ENCODE measurements around the gene PAK5. TPM values are rescaled to one million over a fixed set of nuclear protein-coding genes. Genes with fewer than 3 reads are reported as not detected.

Gene PAK5
- polyA plus RNA-seq, 1 donor (not counting 4 experiments of a cell fraction or from before 2014, with no cell fraction given) = not detected

GRCh38 chr20:9517297-9518162 lies 321.3 kb downstream of the PAK5 start:
- Histone ChIP-seq H3K36me3 (ENCODE audit: control insufficient read depth in 2 of 2, extremely low read depth in 1 of 2, insufficient read depth in 2 of 2, low read length in 2 of 2) (no peaks in the 10 kb centered on the region), H3K27me3 (ENCODE audit: control insufficient read depth, extremely low read depth, insufficient read depth, low read length) (peaks cover 43% of the 10 kb centered on the region), H3K4me2 (ENCODE audit: control insufficient read depth, extremely low read depth, insufficient read depth, low read depth, low read length) (no peak overlapping the region), H3K9ac (ENCODE audit: control insufficient read depth, extremely low read depth, insufficient read depth, low read length) (no peak overlapping the region), H3K9me3 (ENCODE audit: control insufficient read depth, low read depth, low read length) (no peaks in the 10 kb centered on the region), H4K20me1 (ENCODE audit: control insufficient read depth, extremely low read depth, insufficient read depth, low read length) (no peaks in the 10 kb centered on the region), H3K9me1 (ENCODE audit: control insufficient read depth, extremely low read depth, insufficient read depth, low read length) (no peaks in the 10 kb centered on the region), H3K79me2 (ENCODE audit: control insufficient read depth, insufficient read depth, low read length) (no peaks in the 10 kb centered on the region), H3K4me3 (ENCODE audit: control insufficient read depth in 2 of 3, extremely low read depth in 1 of 3, insufficient read depth in 2 of 3, low read depth in 1 of 3, low read length in 3 of 3) (no peak overlapping the region), H2AFZ (ENCODE audit: control insufficient read depth, low read length) (no peak overlapping the region), H3K4me1 (ENCODE audit: control insufficient read depth, extremely low read depth, insufficient read depth, low read length) (no peaks in the 10 kb centered on the region), H3K27ac (ENCODE audit: control insufficient read depth, insufficient read depth, low read length) (no peak overlapping the region)
- TF ChIP-seq EZH2 (IDR thresholded peaks at IDR 0.05; ENCODE audit: low read length) (no peak), CTCF (optimal IDR thresholded peaks at IDR 0.05 in 1 of 3, IDR thresholded peaks at IDR 0.05 in 1 of 3, conservative IDR thresholded peaks at IDR 0.05 in 1 of 3; ENCODE audit: extremely low read depth in 1 of 3, insufficient read depth in 2 of 3, low read length in 3 of 3) (no peak)
- dilution Hi-C loops (cut with MboI; ENCODE audit: extremely low pct_ligation_motif_present, low sequenced_read_pairs) = no loop called here
- DNase-seq (ENCODE audit: low read depth, low spot score) = no peak
- FAIRE-seq = no peak

GRCh38 chr20:9516234-9516871 lies 322.5 kb downstream of the PAK5 start:
- Histone ChIP-seq H3K4me2 (ENCODE audit: control insufficient read depth, extremely low read depth, insufficient read depth, low read depth, low read length) (no peak overlapping the region), H3K9me3 (ENCODE audit: control insufficient read depth, low read depth, low read length) (no peaks in the 10 kb centered on the region), H3K36me3 (ENCODE audit: control insufficient read depth in 2 of 2, extremely low read depth in 1 of 2, insufficient read depth in 2 of 2, low read length in 2 of 2) (no peaks in the 10 kb centered on the region), H3K4me3 (ENCODE audit: control insufficient read depth in 2 of 3, extremely low read depth in 1 of 3, insufficient read depth in 2 of 3, low read depth in 1 of 3, low read length in 3 of 3) (no peak overlapping the region), H3K79me2 (ENCODE audit: control insufficient read depth, insufficient read depth, low read length) (no peaks in the 10 kb centered on the region), H3K27ac (ENCODE audit: control insufficient read depth, insufficient read depth, low read length) (no peak overlapping the region), H2AFZ (ENCODE audit: control insufficient read depth, low read length) (no peak overlapping the region), H3K9me1 (ENCODE audit: control insufficient read depth, extremely low read depth, insufficient read depth, low read length) (no peaks in the 10 kb centered on the region), H3K9ac (ENCODE audit: control insufficient read depth, extremely low read depth, insufficient read depth, low read length) (no peak overlapping the region), H4K20me1 (ENCODE audit: control insufficient read depth, extremely low read depth, insufficient read depth, low read length) (no peaks in the 10 kb centered on the region), H3K4me1 (ENCODE audit: control insufficient read depth, extremely low read depth, insufficient read depth, low read length) (no peaks in the 10 kb centered on the region), H3K27me3 (ENCODE audit: control insufficient read depth, extremely low read depth, insufficient read depth, low read length) (peaks cover 47% of the 10 kb centered on the region)
- DNase-seq (ENCODE audit: low read depth, low spot score) (no peak), FAIRE-seq (no peak)
- dilution Hi-C loops (cut with MboI; ENCODE audit: extremely low pct_ligation_motif_present, low sequenced_read_pairs) = no loop called here
- TF ChIP-seq CTCF (optimal IDR thresholded peaks at IDR 0.05 in 1 of 3, IDR thresholded peaks at IDR 0.05 in 1 of 3, conservative IDR thresholded peaks at IDR 0.05 in 1 of 3; ENCODE audit: extremely low read depth in 1 of 3, insufficient read depth in 2 of 3, low read length in 3 of 3) (no peak), EZH2 (IDR thresholded peaks at IDR 0.05; ENCODE audit: low read length) (peak; percentile 28)
